BLaER1 treated with 17β-estradiol and CSF1 and Interleukin-3, amounts not matched to agents 10 nM and 100 nM (cell line): ENCODE measurements around the gene MACROD1.

Experiments used
- H3K27ac ChIP-seq, 11 experiments: shearing (Covaris generic); formaldehyde crosslinking; 2 replicates each; pipeline ENCODE4 v1.8.1; 2022
- H3K27me3 ChIP-seq, 11 experiments: shearing (Covaris generic); formaldehyde crosslinking; 2 replicates each; pipeline ENCODE4 v1.8.1; 2022
- H3K36me3 ChIP-seq, 11 experiments: shearing (Covaris generic); formaldehyde crosslinking; 2 replicates each; pipeline ENCODE4 v1.8.1; 2022
- H3K4me1 ChIP-seq, 10 experiments: shearing (Covaris generic); formaldehyde crosslinking; 2 replicates each; pipeline ENCODE4 v1.8.1; 2022
- H3K4me2 ChIP-seq, 11 experiments: shearing (Covaris generic); formaldehyde crosslinking; 2 replicates each; pipeline ENCODE4 v1.8.1; 2022
- H3K4me3 ChIP-seq, 10 experiments: shearing (Covaris generic); formaldehyde crosslinking; 2 replicates each; pipeline ENCODE4 v1.8.1; 2022
- H3K9ac ChIP-seq, 11 experiments: shearing (Covaris generic); formaldehyde crosslinking; 2 replicates each; pipeline ENCODE4 v1.8.1; 2022
- H3K9me3 ChIP-seq, 11 experiments: shearing (Covaris generic); formaldehyde crosslinking; replicated peaks in 1 of 11; 2 replicates each; pipeline ENCODE4 v1.8.1; 2022
- H4K20me1 ChIP-seq, 11 experiments: shearing (Covaris generic); formaldehyde crosslinking; 2 replicates each; pipeline ENCODE4 v1.8.1; 2022
- Cebpa-rat ChIP-seq, 11 experiments: shearing (Covaris generic); IDR thresholded peaks; 2 replicates each; pipeline ENCODE4 v1.8.1; 2022

Gene MACROD1

GRCh38 chr11:63993100-63993499, 172.8 kb downstream of the MACROD1 start:
- Histone ChIP-seq H3K4me1 (peaks cover 38 to 58% (median 52%) of the 10 kb centered on the region in 10 experiments), H3K9me3 (no peaks in the 10 kb centered on the region), H4K20me1 (peaks cover 65 to 99% (median 94%) of the 10 kb centered on the region in 11 experiments), H3K4me3 (no peak overlapping the region), H3K27me3 (no peaks in the 10 kb centered on the region), H3K36me3 (peaks cover 76 to 97% (median 91%) of the 10 kb centered on the region in 11 experiments), H3K27ac (no peak overlapping the region), H3K4me2 (peak overlapping the region in 7 of 11 experiments; percentile 2 to 60 (median 54); a peak in 9 of 22 replicates), H3K9ac (no peak overlapping the region; a peak in 1 of 22 replicates)
- TF ChIP-seq Cebpa-rat (IDR thresholded peaks at IDR 0.05), result no peak

GRCh38 chr11:63991558-63991957, 174.4 kb downstream of the MACROD1 start:
- H4K20me1 ChIP-seq, result peaks cover 54 to 99% (median 94%) of the 10 kb centered on the region in 11 experiments
- H3K9ac ChIP-seq, result 0 out of 22 replicates have a peak overlapping the region, but pooled peaks of 1 of the 11 experiments have one; percentile 0
- H3K27me3 ChIP-seq, result no peaks in the 10 kb centered on the region
- no peak overlapping the region for H3K4me2 ChIP-seq
- H3K4me1 ChIP-seq, result peaks cover 38 to 58% (median 50%) of the 10 kb centered on the region in 10 experiments
- H3K4me3 ChIP-seq, result no peak overlapping the region
- no peak for TF ChIP-seq Cebpa-rat (IDR thresholded peaks at IDR 0.05)
- no peak overlapping the region for H3K27ac ChIP-seq
- H3K9me3 ChIP-seq, result no peaks in the 10 kb centered on the region
- H3K36me3 ChIP-seq, result peaks cover 61 to 88% (median 81%) of the 10 kb centered on the region in 11 experiments

- Histone ChIP-seq H3K4me2 (peak overlapping the region; percentile 81 to 98 (median 95)), H3K27ac (peak overlapping the region; percentile 93 to 98 (median 96)), H3K27me3 (no peaks in the 10 kb centered on the region), H4K20me1 (peaks cover 29 to 70% (median 60%) of the 10 kb centered on the region in 11 experiments; a peak in 21 of 22 replicates), H3K9me3 (no peaks in the 10 kb centered on the region), H3K4me1 (peaks cover 33 to 63% (median 56%) of the 10 kb centered on the region in 10 experiments), H3K9ac (peak overlapping the region; percentile 93 to 98 (median 96)), H3K36me3 (peaks cover 37 to 46% (median 42%) of the 10 kb centered on the region in 11 experiments), H3K4me3 (peak overlapping the region; percentile 85 to 99 (median 92))
- no peak for TF ChIP-seq Cebpa-rat (IDR thresholded peaks at IDR 0.05)
Measured at GRCh38 chr11:63986932-63987513, 178.9 kb downstream of the MACROD1 start.

GRCh38 chr11:63986156-63986931, 179.6 kb downstream of the MACROD1 start, which contains the start of gene OTUB1:
Gene OTUB1 (plus strand): TSS chr11:63986438. CDS start chr11:63986457, 19 bp downstream.
- no peak for TF ChIP-seq Cebpa-rat (IDR thresholded peaks at IDR 0.05)
- Histone ChIP-seq H3K36me3 (peaks cover 31 to 40% (median 35%) of the 10 kb centered on the region in 11 experiments), H3K27ac (peak within 1 kb of the TSS; percentile 93 to 98 (median 96)), H3K4me1 (peaks cover 40 to 66% (median 61%) of the 10 kb centered on the region in 10 experiments), H3K4me3 (peak within 1 kb of the TSS; percentile 85 to 99 (median 92)), H4K20me1 (peaks cover 22 to 67% (median 56%) of the 10 kb centered on the region in 11 experiments; a peak in 21 of 22 replicates), H3K9ac (peak within 1 kb of the TSS; percentile 93 to 98 (median 96)), H3K4me2 (peak within 1 kb of the TSS; percentile 81 to 98 (median 95)), H3K9me3 (no peaks in the 10 kb centered on the region), H3K27me3 (no peaks in the 10 kb centered on the region)

- no peaks in the 10 kb centered on the region for H3K9me3 ChIP-seq
- H3K4me3 ChIP-seq, result peak overlapping the region; percentile 85 to 99 (median 92)
- peak overlapping the region; percentile 93 to 98 (median 96) for H3K9ac ChIP-seq
- TF ChIP-seq Cebpa-rat (IDR thresholded peaks at IDR 0.05), result no peak
- peaks cover 16 to 64% (median 51%) of the 10 kb centered on the region in 11 experiments; a peak in 21 of 22 replicates for H4K20me1 ChIP-seq
- peaks cover 46 to 72% (median 67%) of the 10 kb centered on the region in 10 experiments for H3K4me1 ChIP-seq
- H3K27me3 ChIP-seq, result no peaks in the 10 kb centered on the region
- peaks cover 25 to 34% (median 30%) of the 10 kb centered on the region in 11 experiments for H3K36me3 ChIP-seq
- H3K27ac ChIP-seq, result peak overlapping the region; percentile 93 to 98 (median 96)
- H3K4me2 ChIP-seq, result peak overlapping the region; percentile 81 to 98 (median 95)
Measured at GRCh38 chr11:63985812-63986155, 180.1 kb downstream of the MACROD1 start.

GRCh38 chr11:63979426-63979825, 186.5 kb downstream of the MACROD1 start:
- Histone ChIP-seq H3K36me3 (peaks cover 14 to 42% (median 29%) of the 10 kb centered on the region in 11 experiments; a peak in 21 of 22 replicates), H4K20me1 (peaks cover 12 to 81% (median 55%) of the 10 kb centered on the region in 11 experiments; a peak in 21 of 22 replicates), H3K4me1 (peaks cover 53 to 83% (median 67%) of the 10 kb centered on the region in 10 experiments), H3K9ac (peak overlapping the region in 3 of 11 experiments; percentile 1 to 28 (median 19); a peak in 2 of 22 replicates), H3K9me3 (no peaks in the 10 kb centered on the region), H3K4me2 (0 out of 22 replicates have a peak overlapping the region, but pooled peaks of 1 of the 11 experiments have one; percentile 1), H3K27me3 (no peaks in the 10 kb centered on the region), H3K27ac (no peak overlapping the region), H3K4me3 (no peak overlapping the region)
- TF ChIP-seq Cebpa-rat (IDR thresholded peaks at IDR 0.05), result no peak

GRCh38 chr11:63978551-63979239, 187.2 kb downstream of the MACROD1 start:
- TF ChIP-seq Cebpa-rat (IDR thresholded peaks at IDR 0.05), result no peak
- no peaks in the 10 kb centered on the region for H3K27me3 ChIP-seq
- peaks cover 12 to 81% (median 55%) of the 10 kb centered on the region in 11 experiments; a peak in 21 of 22 replicates for H4K20me1 ChIP-seq
- H3K27ac ChIP-seq, result no peak overlapping the region
- peaks cover 14 to 42% (median 29%) of the 10 kb centered on the region in 11 experiments; a peak in 21 of 22 replicates for H3K36me3 ChIP-seq
- H3K4me1 ChIP-seq, result peaks cover 50 to 78% (median 64%) of the 10 kb centered on the region in 10 experiments
- H3K4me3 ChIP-seq, result no peak overlapping the region
- peak overlapping the region in 5 of 11 experiments; percentile 1 to 28 (median 15); a peak in 3 of 22 replicates for H3K9ac ChIP-seq
- peak overlapping the region in 1 of 11 experiments; percentile 1; a peak in 2 of 22 replicates for H3K4me2 ChIP-seq
- 0 out of 22 replicates have a peak, but pooled peaks cover 0 to 3% (median 0%) of the 10 kb centered on the region in 11 experiments for H3K9me3 ChIP-seq
